ENCODE data around the gene RRM1.

DNA sequence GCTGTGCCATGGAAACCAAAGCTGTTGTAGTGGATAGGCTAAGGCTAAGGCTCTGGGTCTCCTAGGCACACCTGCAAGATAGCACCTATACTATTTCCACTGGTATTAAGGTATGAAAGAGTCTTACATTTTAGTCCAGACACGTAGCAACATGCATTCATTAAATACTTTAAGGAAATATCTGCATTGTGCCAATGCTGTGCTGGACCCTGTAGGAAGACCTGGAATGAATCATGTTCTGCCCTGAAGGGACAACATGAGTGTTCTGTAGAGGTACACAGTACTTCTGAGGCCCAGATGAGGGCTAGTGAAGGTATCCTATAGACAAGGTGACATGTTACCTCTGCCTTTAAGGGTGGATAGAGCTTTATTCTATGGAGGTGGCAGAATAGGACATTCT is 35.2 kb upstream of the RRM1 start:
- TF ChIP-seq, protein P1, sequence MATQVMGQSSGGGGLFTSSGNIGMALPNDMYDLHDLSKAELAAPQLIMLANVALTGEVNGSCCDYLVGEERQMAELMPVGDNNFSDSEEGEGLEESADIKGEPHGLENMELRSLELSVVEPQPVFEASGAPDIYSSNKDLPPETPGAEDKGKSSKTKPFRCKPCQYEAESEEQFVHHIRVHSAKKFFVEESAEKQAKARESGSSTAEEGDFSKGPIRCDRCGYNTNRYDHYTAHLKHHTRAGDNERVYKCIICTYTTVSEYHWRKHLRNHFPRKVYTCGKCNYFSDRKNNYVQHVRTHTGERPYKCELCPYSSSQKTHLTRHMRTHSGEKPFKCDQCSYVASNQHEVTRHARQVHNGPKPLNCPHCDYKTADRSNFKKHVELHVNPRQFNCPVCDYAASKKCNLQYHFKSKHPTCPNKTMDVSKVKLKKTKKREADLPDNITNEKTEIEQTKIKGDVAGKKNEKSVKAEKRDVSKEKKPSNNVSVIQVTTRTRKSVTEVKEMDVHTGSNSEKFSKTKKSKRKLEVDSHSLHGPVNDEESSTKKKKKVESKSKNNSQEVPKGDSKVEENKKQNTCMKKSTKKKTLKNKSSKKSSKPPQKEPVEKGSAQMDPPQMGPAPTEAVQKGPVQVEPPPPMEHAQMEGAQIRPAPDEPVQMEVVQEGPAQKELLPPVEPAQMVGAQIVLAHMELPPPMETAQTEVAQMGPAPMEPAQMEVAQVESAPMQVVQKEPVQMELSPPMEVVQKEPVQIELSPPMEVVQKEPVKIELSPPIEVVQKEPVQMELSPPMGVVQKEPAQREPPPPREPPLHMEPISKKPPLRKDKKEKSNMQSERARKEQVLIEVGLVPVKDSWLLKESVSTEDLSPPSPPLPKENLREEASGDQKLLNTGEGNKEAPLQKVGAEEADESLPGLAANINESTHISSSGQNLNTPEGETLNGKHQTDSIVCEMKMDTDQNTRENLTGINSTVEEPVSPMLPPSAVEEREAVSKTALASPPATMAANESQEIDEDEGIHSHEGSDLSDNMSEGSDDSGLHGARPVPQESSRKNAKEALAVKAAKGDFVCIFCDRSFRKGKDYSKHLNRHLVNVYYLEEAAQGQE (IDR thresholded peaks at IDR 0.05; ENCODE audit: insufficient read depth in 1 of 2, low read depth in 2 of 2, low read length in 2 of 2): no peak
- TF ChIP-seq SIN3A (IDR thresholded peaks at IDR 0.05; ENCODE audit: borderline replicate concordance, insufficient read depth, low read length): no peak
- no peak for TF ChIP-seq POLR2AphosphoS5 (IDR thresholded peaks at IDR 0.05; ENCODE audit: low read depth, low read length)

Measured in PFSK-1 (cell line).